ENCODE measurements around the gene C2CD4D. TPM values are rescaled to one million over a fixed set of nuclear protein-coding genes. Genes with fewer than 3 reads are reported as not detected.

The C2CD4D gene
- total RNA-seq, 1 experiment from 2014 or later, result 0.79 TPM

DNA sequence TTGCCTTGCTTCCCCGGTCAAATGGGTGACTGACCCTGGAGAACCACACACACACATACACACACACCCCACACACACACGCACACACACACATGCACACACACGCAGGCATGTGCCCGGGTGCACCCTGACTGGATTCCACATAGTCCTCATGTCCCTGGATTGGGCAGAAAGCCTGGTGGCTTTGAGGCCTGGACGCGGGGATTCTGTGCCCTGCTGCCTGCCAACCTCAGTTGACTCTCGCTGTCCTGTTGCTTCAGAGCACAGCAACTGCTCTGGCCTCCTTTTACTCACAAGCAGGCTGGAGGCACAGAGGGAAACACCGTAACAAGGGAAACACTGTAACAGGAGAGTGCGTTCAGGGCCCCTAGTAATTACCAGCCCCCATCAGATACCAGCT lies 14.4 kb downstream of the C2CD4D start:
- Mint-ChIP-seq H3K4me3 (no peak overlapping the region), H3K27ac (no peak overlapping the region), H3K4me1 (peaks cover 41 to 45% of the 10 kb centered on the region in 2 experiments), H3K9me3 (no peaks in the 10 kb centered on the region), H3K36me3 (ENCODE audit: insufficient read depth in 1 of 3, low read depth in 3 of 3) (no peaks in the 10 kb centered on the region), H3K27me3 (ENCODE audit: low read depth) (peaks cover 2% of the 10 kb centered on the region)
- H2BK15ac ChIP-seq (ENCODE audit: low read depth, low read length), result no peak overlapping the region
- no peak for TF ChIP-seq CTCF (conservative IDR thresholded peaks at IDR 0.05)
- no peak overlapping the region for H2AK5ac ChIP-seq (ENCODE audit: insufficient read length, low read length)
- H2AFZ ChIP-seq (ENCODE audit: low read length), result no peak overlapping the region
- H3K79me2 ChIP-seq (ENCODE audit: insufficient read depth, low read length), result no peaks in the 10 kb centered on the region
- H3K9ac ChIP-seq (ENCODE audit: extremely low read depth, insufficient read length, low read length), result no peak overlapping the region
- H2BK20ac ChIP-seq (ENCODE audit: low read depth, low read length, poor library complexity, severe bottlenecking), result no peak overlapping the region
- no peaks in the 10 kb centered on the region for H3K9me3 ChIP-seq (ENCODE audit: control insufficient read depth, low read depth, low read length)
- H3K23me2 ChIP-seq (ENCODE audit: insufficient read length, low read depth, low read length, poor library complexity, severe bottlenecking), result no peaks in the 10 kb centered on the region
- H4K20me1 ChIP-seq (ENCODE audit: control insufficient read depth, insufficient read depth, insufficient read length), result no peaks in the 10 kb centered on the region
- H3K18ac ChIP-seq (ENCODE audit: insufficient read length, low read depth, low read length), result no peak overlapping the region
- H3K27me3 ChIP-seq (ENCODE audit: insufficient read depth, low read length), result no peaks in the 10 kb centered on the region
- no peak overlapping the region for H4K91ac ChIP-seq (ENCODE audit: insufficient read length, low read depth, low read length)
- no peak overlapping the region for H3K27ac ChIP-seq (ENCODE audit: insufficient read length, low read depth, low read length)
- no peak overlapping the region for H3K4ac ChIP-seq (ENCODE audit: low read depth, low read length)
- no peak overlapping the region for H3K14ac ChIP-seq (ENCODE audit: insufficient read depth, low read length)
- no peak overlapping the region for H2BK120ac ChIP-seq (ENCODE audit: low read depth, low read length, poor library complexity, severe bottlenecking)
- no CpG with 5 or more reads among the region's 9 CpGs for WGBS (ENCODE audit: extremely low coverage, insufficient read length, low lambda C conversion rate)
- H2BK5ac ChIP-seq (ENCODE audit: insufficient read length, low read length), result no peak overlapping the region
- no peak overlapping the region for H3K4me2 ChIP-seq (ENCODE audit: insufficient read depth, insufficient read length, low read length)
- H2BK12ac ChIP-seq (ENCODE audit: insufficient read length, low read depth, low read length), result no peak overlapping the region
- H3K4me1 ChIP-seq (ENCODE audit: insufficient read depth, low read length), result peaks cover 14% of the 10 kb centered on the region; the same call in 1 of the 2 replicates
- no peaks in the 10 kb centered on the region for H3K79me1 ChIP-seq (ENCODE audit: insufficient read depth, low read depth, low read length, poor library complexity, severe bottlenecking)
- no peak for DNase-seq
- no peak overlapping the region for H4K5ac ChIP-seq (ENCODE audit: insufficient read length, low read depth, low read length)
- no peak overlapping the region for H4K8ac ChIP-seq (replicated peaks; ENCODE audit: insufficient read length, low read depth, low read length)
- H3K23ac ChIP-seq (ENCODE audit: insufficient read length, low read depth, low read length), result no peak overlapping the region
- no peak overlapping the region for H3T11ph ChIP-seq (ENCODE audit: low read length)
- H3K56ac ChIP-seq (ENCODE audit: insufficient read length, low read depth, low read length), result no peak overlapping the region

All from H9 (cell line).